ENCODE measurements around the gene ARL8B.

- TF ChIP-seq, protein P1, sequence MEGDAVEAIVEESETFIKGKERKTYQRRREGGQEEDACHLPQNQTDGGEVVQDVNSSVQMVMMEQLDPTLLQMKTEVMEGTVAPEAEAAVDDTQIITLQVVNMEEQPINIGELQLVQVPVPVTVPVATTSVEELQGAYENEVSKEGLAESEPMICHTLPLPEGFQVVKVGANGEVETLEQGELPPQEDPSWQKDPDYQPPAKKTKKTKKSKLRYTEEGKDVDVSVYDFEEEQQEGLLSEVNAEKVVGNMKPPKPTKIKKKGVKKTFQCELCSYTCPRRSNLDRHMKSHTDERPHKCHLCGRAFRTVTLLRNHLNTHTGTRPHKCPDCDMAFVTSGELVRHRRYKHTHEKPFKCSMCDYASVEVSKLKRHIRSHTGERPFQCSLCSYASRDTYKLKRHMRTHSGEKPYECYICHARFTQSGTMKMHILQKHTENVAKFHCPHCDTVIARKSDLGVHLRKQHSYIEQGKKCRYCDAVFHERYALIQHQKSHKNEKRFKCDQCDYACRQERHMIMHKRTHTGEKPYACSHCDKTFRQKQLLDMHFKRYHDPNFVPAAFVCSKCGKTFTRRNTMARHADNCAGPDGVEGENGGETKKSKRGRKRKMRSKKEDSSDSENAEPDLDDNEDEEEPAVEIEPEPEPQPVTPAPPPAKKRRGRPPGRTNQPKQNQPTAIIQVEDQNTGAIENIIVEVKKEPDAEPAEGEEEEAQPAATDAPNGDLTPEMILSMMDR (IDR thresholded peaks at IDR 0.05) = no peak
- no peak for TF ChIP-seq POLR2A (IDR thresholded peaks at IDR 0.05)
- TF ChIP-seq EP300 (IDR thresholded peaks at IDR 0.05) = no peak
Observed at GRCh38 chr3:5220193-5220592, 98.1 kb downstream of the ARL8B start.
